T-cell (primary cell): Measurements from ENCODE around the gene HBEGF. TPM values are rescaled to one million over a fixed set of nuclear protein-coding genes. Genes with fewer than 3 reads are reported as not detected.

Experiments used
- ATAC-seq, 4 experiments: fragments of 200-7000 bp in 3 of 4; fragments of 150-1000 bp in 1 of 4; cut with Tn5 transposase; replicated peaks in 1 of 4; 1 replicate in 3 of 4; 2 replicates in 1 of 4; pipeline ENCODE4 v1.10.0; 2021; ENCODE audit warnings: moderate library complexity in 3 of 4, mild to moderate bottlenecking in 2 of 4, moderate number of reproducible peaks in 1 of 4
- CTCF ChIA-PET, 2 donors: fragments of 300-600 bp; sonication (Branson Sonifier 250); formaldehyde crosslinking; loops; one replicate each; lab custom pipeline; 2022; ENCODE audit warnings: antibody characterized with exemption in 2 of 2; lab: Charles Lee
- POLR2A ChIA-PET, 2 donors: fragments of 300-600 bp; sonication (Branson Sonifier 250); formaldehyde crosslinking; loops; one replicate each; lab custom pipeline; 2022; ENCODE audit warnings: antibody characterized with exemption in 2 of 2; lab: Charles Lee
- DNase-seq, 35 experiments: peaks; one replicate each; pipeline versions ENCODE4 v3.0.0 to v3.0.0-alpha.2; 2013 to 2023
- H3K27ac ChIP-seq: one replicate; pipeline ENCODE4 v1.5.1; 2013; ENCODE audit warnings: low read length
- H3K27me3 ChIP-seq, 2 experiments: replicated peaks in 1 of 2; 1 replicate in 1 of 2; 2 replicates in 1 of 2; pipeline versions ENCODE4 v1.6.1 to v1.7.0; 2013; ENCODE audit warnings: low read length in 1 of 2, mixed read lengths in 1 of 2; ENCODE audit not compliant: control insufficient read depth in 2 of 2, insufficient read depth in 2 of 2; ENCODE audit errors: extremely low read depth in 1 of 2
- H3K36me3 ChIP-seq, 2 donors: 1 replicate in 1 of 2; 2 replicates in 1 of 2; pipeline versions ENCODE4 v1.6.1 to v1.7.0; 2013; ENCODE audit warnings: low read length in 1 of 2; ENCODE audit not compliant: control insufficient read depth in 2 of 2, insufficient read depth in 1 of 2; ENCODE audit errors: extremely low read depth in 1 of 2
- H3K4me1 ChIP-seq, 2 experiments: 1 replicate in 1 of 2; 2 replicates in 1 of 2; pipeline versions ENCODE4 v1.6.1 to v1.7.0; 2013; ENCODE audit warnings: low read length in 2 of 2, mixed read lengths in 1 of 2; ENCODE audit not compliant: insufficient read depth in 2 of 2, control insufficient read depth in 1 of 2; ENCODE audit errors: extremely low read depth in 1 of 2
- H3K4me3 ChIP-seq, 2 donors: 1 replicate in 1 of 2; 2 replicates in 1 of 2; pipeline versions ENCODE4 v1.5.1 to v1.7.0; 2013; ENCODE audit warnings: mild to moderate bottlenecking in 2 of 2, low read length in 1 of 2, moderate library complexity in 1 of 2; ENCODE audit not compliant: control insufficient read depth in 1 of 2; ENCODE audit errors: extremely low read depth in 1 of 2
- H3K9me3 ChIP-seq: 2 replicates; pipeline ENCODE4 v1.7.0; 2013
- H3K27ac Mint-ChIP-seq, 2 donors: one replicate each; pipeline ENCODE4 v1.8.0; 2020 to 2021; ENCODE audit warnings: mild to moderate bottlenecking in 2 of 2, mixed read lengths in 2 of 2
- H3K27me3 Mint-ChIP-seq, 2 donors: one replicate each; pipeline ENCODE4 v1.8.0; 2021 to 2022; ENCODE audit warnings: mixed read lengths in 2 of 2
- H3K36me3 Mint-ChIP-seq: one replicate; pipeline ENCODE4 v1.8.0; 2021; ENCODE audit warnings: mixed read lengths
- H3K4me1 Mint-ChIP-seq, 3 donors: one replicate each; pipeline ENCODE4 v1.8.0; 2020 to 2022; ENCODE audit warnings: mixed read lengths in 3 of 3, mild to moderate bottlenecking in 1 of 3
- H3K4me3 Mint-ChIP-seq, 3 donors: one replicate each; pipeline ENCODE4 v1.8.0; 2020 to 2022; ENCODE audit warnings: mild to moderate bottlenecking in 3 of 3, mixed read lengths in 3 of 3, moderate library complexity in 3 of 3
- H3K9me3 Mint-ChIP-seq, 3 donors: one replicate each; pipeline ENCODE4 v1.8.0; 2020 to 2022; ENCODE audit warnings: mixed read lengths in 3 of 3
- WGBS: methylation state at CpG from one replicate; pipeline ENCODE4 v1.1.5; 2013; ENCODE audit warnings: missing lambda C conversion rate; ENCODE audit not compliant: insufficient coverage; 5-methylcytosine and 5-hydroxymethylcytosine counted together
- total RNA-seq, 35 experiments: library from RNA in 6 of 35; stranded (reverse) in 6 of 35; fragments of 120-200 nt in 1 of 35; gene quantifications; one replicate each; pipeline versions ENCODE4 v1.2.1 to v1.2.4 and lab custom pipeline; 2013 to 2026

Gene HBEGF
- total RNA-seq, 5 donors from 2014 or later (not counting 1 experiment from before 2014, with no cell fraction given), result 0.47 to 2.8 (median 1.9) TPM

DNA sequence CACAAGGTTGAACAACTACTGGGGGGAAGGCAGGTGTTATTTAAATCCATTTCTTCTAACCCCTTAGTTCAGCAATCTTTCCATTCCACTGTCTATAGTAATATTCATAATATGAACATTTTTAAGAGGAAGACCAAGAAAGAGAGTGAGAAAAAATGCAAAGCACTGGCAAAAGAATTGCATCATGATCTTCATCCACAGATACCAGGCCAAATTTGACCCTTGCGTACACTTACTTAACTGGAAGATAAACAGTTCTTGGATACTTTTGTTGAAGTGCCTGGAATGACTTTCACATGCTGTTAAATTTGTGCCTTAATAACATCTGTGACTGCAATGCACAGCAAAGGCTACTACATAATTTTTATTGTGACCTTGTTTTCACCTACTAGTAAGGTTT lies 45.3 kb downstream of the HBEGF start:
- DNase-seq, result no peak
- Histone ChIP-seq H3K36me3 (peaks cover 0 to 12% of the 10 kb centered on the region in 2 donors), H3K4me1 (peaks cover 12 to 14% of the 10 kb centered on the region in 2 experiments), H3K27me3 (no peaks in the 10 kb centered on the region), H3K9me3 (no peaks in the 10 kb centered on the region), H3K27ac (no peak overlapping the region), H3K4me3 (no peak overlapping the region)
- H3K4me3 Mint-ChIP-seq, result peak overlapping the region in 2 of 3 donors; percentile 21 to 99
- ChIA-PET CTCF (interaction anchor here in 1 of 2 donors (1.0 kb wide), 1 partner anchor 62 kb away, joined by 3 read pairs; no protein-coding TSS in a partner anchor), POLR2A (no interaction called here)
- peaks cover 18% of the 10 kb centered on the region for H3K36me3 Mint-ChIP-seq
- H3K4me1 Mint-ChIP-seq, result peaks cover 44 to 53% (median 49%) of the 10 kb centered on the region in 3 donors
- H3K27me3 Mint-ChIP-seq, result peaks cover 0 to 1% of the 10 kb centered on the region in 2 donors
- ATAC-seq, result no peak
- whole genome bisulfite sequencing, result no CpG with 5 or more reads among the region's 1 CpG
- H3K27ac Mint-ChIP-seq, result no peak overlapping the region
- H3K9me3 Mint-ChIP-seq, result no peaks in the 10 kb centered on the region

DNA sequence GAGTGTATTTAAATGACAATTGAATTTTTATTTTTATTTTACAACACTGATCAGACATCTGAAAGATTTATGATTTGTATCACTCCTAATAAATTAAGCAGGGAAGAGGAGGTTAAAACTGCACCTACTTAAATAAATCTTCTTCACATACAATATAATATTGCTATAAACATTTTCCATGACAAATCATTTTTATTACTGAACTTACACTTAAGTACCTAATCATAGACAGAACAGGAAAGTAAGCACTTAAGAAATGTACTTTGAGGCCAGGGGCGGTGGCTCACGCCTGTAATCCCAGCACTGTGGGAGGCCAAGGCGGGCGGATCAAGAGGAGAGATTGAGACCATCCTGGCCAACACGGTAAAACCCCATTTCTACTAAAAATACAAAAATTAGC lies 47.3 kb downstream of the HBEGF start:
- no peak for ATAC-seq
- no peak overlapping the region for H3K27ac Mint-ChIP-seq
- Histone ChIP-seq H3K4me3 (no peak overlapping the region), H3K9me3 (no peaks in the 10 kb centered on the region), H3K4me1 (peaks cover 14 to 16% of the 10 kb centered on the region in 2 experiments), H3K27ac (no peak overlapping the region), H3K27me3 (no peaks in the 10 kb centered on the region), H3K36me3 (peaks cover 0 to 12% of the 10 kb centered on the region in 2 donors)
- H3K27me3 Mint-ChIP-seq, result no peaks in the 10 kb centered on the region
- ChIA-PET POLR2A (no interaction called here), CTCF (no interaction called here)
- peaks cover 59 to 73% (median 62%) of the 10 kb centered on the region in 3 donors for H3K4me1 Mint-ChIP-seq
- peaks cover 24% of the 10 kb centered on the region for H3K36me3 Mint-ChIP-seq
- no peak overlapping the region for H3K4me3 Mint-ChIP-seq
- DNase-seq, result no peak
- 100% methylated on average over 2 of the region's 5 CpGs for WGBS
- no peaks in the 10 kb centered on the region for H3K9me3 Mint-ChIP-seq

DNA sequence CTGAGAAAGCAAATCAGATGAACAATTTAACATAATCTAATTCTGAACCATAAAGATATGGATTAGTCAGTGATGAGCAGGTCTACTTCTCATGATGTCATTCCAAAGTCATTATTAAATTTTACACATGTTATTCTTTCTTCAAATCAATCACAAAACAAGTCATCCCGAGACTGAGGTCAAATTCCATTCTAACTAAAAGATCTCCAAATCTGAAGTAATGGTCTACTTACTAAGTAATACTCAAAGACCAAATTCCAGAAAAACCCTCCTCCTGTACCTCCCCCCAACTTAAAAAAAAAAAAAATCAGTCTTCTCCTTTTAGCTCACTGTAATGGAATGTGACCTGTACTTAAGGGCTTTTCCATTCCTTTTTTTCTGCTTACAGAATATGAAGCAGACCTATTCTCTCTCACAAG lies 48.2 kb downstream of the HBEGF start:
- Histone ChIP-seq H3K27me3 (no peaks in the 10 kb centered on the region), H3K27ac (no peak overlapping the region), H3K36me3 (peaks cover 0 to 12% of the 10 kb centered on the region in 2 donors), H3K9me3 (no peaks in the 10 kb centered on the region), H3K4me1 (peaks cover 10 to 20% of the 10 kb centered on the region in 2 experiments), H3K4me3 (no peak overlapping the region)
- Mint-ChIP-seq H3K27ac (no peak overlapping the region), H3K27me3 (no peaks in the 10 kb centered on the region), H3K4me1 (peaks cover 66 to 80% (median 71%) of the 10 kb centered on the region in 3 donors), H3K9me3 (no peaks in the 10 kb centered on the region), H3K4me3 (no peak overlapping the region), H3K36me3 (peaks cover 24% of the 10 kb centered on the region)
- DNase-seq (no peak), ATAC-seq (no peak)
- ChIA-PET POLR2A (interaction anchor here in 1 of 2 donors (0.6 kb wide), 1 partner anchor 42 kb away, joined by 7 read pairs; no protein-coding TSS in a partner anchor), CTCF (no interaction called here)
- no CpG with 5 or more reads among the region's 1 CpG for WGBS

DNA sequence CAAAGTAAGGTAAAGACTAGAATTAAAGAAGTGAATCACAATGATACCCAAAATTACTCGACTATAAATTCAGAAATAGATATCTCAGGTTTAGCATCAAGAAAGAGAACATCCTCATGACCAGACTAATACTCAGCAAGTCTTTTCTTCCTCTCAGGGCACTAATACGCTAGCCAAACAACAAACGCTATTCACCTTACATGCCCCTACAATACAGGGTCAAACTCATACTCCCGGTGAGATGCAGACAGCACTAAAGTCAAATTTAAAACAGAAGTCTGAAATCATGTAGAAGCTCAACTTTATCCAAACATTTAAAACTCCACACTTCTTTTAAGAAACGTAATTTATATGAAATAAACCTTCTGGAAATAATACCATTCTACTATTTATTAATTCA lies 49.1 kb downstream of the HBEGF start:
- CTCF ChIA-PET, result no interaction called here
- H3K9me3 ChIP-seq, result no peaks in the 10 kb centered on the region
- H3K27ac ChIP-seq, result no peak overlapping the region
- no peaks in the 10 kb centered on the region for H3K9me3 Mint-ChIP-seq
- no peak overlapping the region for H3K4me3 ChIP-seq
- POLR2A ChIA-PET, result no interaction called here
- H3K27ac Mint-ChIP-seq, result no peak overlapping the region
- H3K4me3 Mint-ChIP-seq, result no peak overlapping the region
- DNase-seq (no peak), ATAC-seq (no peak)
- no peaks in the 10 kb centered on the region for H3K27me3 ChIP-seq
- 96% methylated on average over 4 of the region's 5 CpGs for WGBS
- H3K36me3 ChIP-seq, result peaks cover 0 to 15% of the 10 kb centered on the region in 2 donors
- H3K4me1 Mint-ChIP-seq, result peaks cover 67 to 76% (median 72%) of the 10 kb centered on the region in 3 donors
- peaks cover 3 to 23% of the 10 kb centered on the region in 2 experiments for H3K4me1 ChIP-seq
- no peaks in the 10 kb centered on the region for H3K27me3 Mint-ChIP-seq
- H3K36me3 Mint-ChIP-seq, result peaks cover 24% of the 10 kb centered on the region

- ChIA-PET POLR2A (interaction anchor here in 1 of 2 donors (0.5 kb wide), 1 partner anchor 19 kb away, joined by 7 read pairs; no protein-coding TSS in a partner anchor), CTCF (interaction anchor here in 1 of 2 donors (0.5 to 1.0 kb wide), 3 partner anchors 32 to 1114 kb away, joined by 3 read pairs; no protein-coding TSS in a partner anchor)
- no CpG with 5 or more reads among the region's 3 CpGs for WGBS
- Histone ChIP-seq H3K9me3 (no peaks in the 10 kb centered on the region), H3K4me3 (no peak overlapping the region), H3K27ac (no peak overlapping the region), H3K36me3 (peaks cover 0 to 15% of the 10 kb centered on the region in 2 donors), H3K4me1 (peaks cover 0 to 18% of the 10 kb centered on the region in 2 experiments), H3K27me3 (no peaks in the 10 kb centered on the region)
- Mint-ChIP-seq H3K4me3 (no peak overlapping the region), H3K27ac (no peak overlapping the region), H3K36me3 (peaks cover 28% of the 10 kb centered on the region), H3K4me1 (peaks cover 61 to 74% (median 68%) of the 10 kb centered on the region in 3 donors), H3K27me3 (no peaks in the 10 kb centered on the region), H3K9me3 (no peaks in the 10 kb centered on the region)
- no peak for DNase-seq
- no peak for ATAC-seq
Observed at GRCh38 chr5:140296289-140296688, 50.1 kb downstream of the HBEGF start.

- no CpG with 5 or more reads among the region's 1 CpG for WGBS
- Histone ChIP-seq H3K4me3 (no peak overlapping the region), H3K27ac (no peak overlapping the region), H3K4me1 (peaks cover 0 to 18% of the 10 kb centered on the region in 2 experiments), H3K36me3 (peaks cover 0 to 15% of the 10 kb centered on the region in 2 donors), H3K9me3 (no peaks in the 10 kb centered on the region), H3K27me3 (no peaks in the 10 kb centered on the region)
- peaks cover 62 to 74% (median 68%) of the 10 kb centered on the region in 3 donors for H3K4me1 Mint-ChIP-seq
- ChIA-PET CTCF (interaction anchor here in 1 of 2 donors (1.0 kb wide), 1 partner anchor 31 kb away, joined by 3 read pairs; no protein-coding TSS in a partner anchor), POLR2A (interaction anchor here in 1 of 2 donors (0.7 kb wide), 1 partner anchor 106 kb away, joined by 3 read pairs; no protein-coding TSS in a partner anchor)
- H3K27ac Mint-ChIP-seq, result peak overlapping the region in 1 of 2 donors; percentile 5
- H3K36me3 Mint-ChIP-seq, result peaks cover 33% of the 10 kb centered on the region
- ATAC-seq, result no peak
- DNase-seq, result peak in 12 of 35 experiments; percentile 2 to 37 (median 8)
- H3K4me3 Mint-ChIP-seq, result no peak overlapping the region
- no peaks in the 10 kb centered on the region for H3K9me3 Mint-ChIP-seq
- H3K27me3 Mint-ChIP-seq, result no peaks in the 10 kb centered on the region
Observed at GRCh38 chr5:140295414-140295813, 51.0 kb downstream of the HBEGF start.
